ENCODE results near the gene KCNH2. TPM values are rescaled to one million over a fixed set of nuclear protein-coding genes. Genes with fewer than 3 reads are reported as not detected.
"Not testable (repeated sequence)": the region's sequence is repeated elsewhere in the genome, so short reads cannot be mapped to it uniquely, and the experiment has no call there.

KCNH2 gene
- total RNA-seq, 1 donor from 2014 or later, result under 0.01 TPM

DNA sequence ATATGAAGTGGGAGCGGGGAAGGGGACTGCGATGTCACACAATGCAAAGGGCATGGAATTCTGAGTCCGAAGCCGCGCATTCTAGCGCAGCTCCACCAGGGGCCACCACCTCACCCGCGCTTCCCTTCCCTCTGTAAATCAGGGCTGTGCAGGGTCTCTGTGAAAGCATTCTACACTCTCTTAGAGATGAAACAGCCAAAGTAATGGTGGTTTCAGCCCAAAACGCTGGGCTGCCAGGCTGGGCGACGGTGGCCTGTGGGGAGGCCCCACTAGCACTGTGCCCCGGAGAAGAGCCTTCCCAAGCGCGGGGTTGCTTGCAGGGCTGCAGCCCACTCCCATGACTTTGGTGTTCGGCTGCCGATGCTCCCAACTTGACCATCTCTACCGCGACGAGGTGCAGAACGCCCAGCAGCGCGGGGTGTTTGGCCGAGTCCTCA is 34.8 kb upstream of the KCNH2 start:
- Histone ChIP-seq H3K36me3 (ENCODE audit: control insufficient read depth, insufficient read depth, low read length) (no peaks in the 10 kb centered on the region), H3K4me3 (ENCODE audit: low read depth, low read length) (no peak overlapping the region), H3K27me3 (ENCODE audit: control insufficient read depth, insufficient read depth, low read length) (peaks cover 9% of the 10 kb centered on the region)
- DNase-seq (ENCODE audit: low read depth) (no peak), FAIRE-seq (no peak)
- TF ChIP-seq, protein P1, sequence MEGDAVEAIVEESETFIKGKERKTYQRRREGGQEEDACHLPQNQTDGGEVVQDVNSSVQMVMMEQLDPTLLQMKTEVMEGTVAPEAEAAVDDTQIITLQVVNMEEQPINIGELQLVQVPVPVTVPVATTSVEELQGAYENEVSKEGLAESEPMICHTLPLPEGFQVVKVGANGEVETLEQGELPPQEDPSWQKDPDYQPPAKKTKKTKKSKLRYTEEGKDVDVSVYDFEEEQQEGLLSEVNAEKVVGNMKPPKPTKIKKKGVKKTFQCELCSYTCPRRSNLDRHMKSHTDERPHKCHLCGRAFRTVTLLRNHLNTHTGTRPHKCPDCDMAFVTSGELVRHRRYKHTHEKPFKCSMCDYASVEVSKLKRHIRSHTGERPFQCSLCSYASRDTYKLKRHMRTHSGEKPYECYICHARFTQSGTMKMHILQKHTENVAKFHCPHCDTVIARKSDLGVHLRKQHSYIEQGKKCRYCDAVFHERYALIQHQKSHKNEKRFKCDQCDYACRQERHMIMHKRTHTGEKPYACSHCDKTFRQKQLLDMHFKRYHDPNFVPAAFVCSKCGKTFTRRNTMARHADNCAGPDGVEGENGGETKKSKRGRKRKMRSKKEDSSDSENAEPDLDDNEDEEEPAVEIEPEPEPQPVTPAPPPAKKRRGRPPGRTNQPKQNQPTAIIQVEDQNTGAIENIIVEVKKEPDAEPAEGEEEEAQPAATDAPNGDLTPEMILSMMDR (IDR thresholded peaks at IDR 0.05; ENCODE audit: insufficient read depth, low read length, severe bottlenecking), result peak; percentile 62

DNA sequence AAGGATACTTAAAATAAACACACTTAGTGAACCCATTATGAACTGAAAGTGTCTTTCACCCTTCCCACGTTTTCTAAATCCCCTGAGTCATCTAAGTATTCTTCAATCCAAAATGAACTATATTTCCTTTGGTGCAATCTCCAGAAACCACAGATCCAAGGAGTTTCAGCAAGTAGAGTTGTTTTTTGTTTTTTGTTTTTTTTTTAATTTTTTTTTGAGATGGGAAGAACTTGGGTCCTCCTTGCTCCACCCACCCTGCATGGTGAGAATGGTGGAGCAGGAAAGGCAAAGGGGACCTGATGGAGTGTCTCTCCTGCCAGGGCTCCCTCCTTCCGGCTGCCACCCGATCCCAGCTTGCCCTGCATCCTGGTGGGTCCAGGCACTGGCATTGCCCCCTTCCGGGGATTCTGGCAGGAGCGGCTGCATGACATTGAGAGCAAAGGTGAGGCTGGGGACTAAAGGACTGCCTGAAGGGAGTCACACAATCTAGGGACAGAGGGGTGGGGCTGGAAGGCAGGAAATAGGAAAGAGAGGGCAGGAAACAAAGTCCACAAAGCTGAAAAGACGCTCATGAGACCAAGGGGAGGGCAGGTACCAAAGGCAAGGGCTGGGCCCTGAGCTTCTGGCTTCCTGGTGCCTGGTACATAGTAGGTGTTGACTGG is 34.0 kb upstream of the KCNH2 start:
- H3K36me3 ChIP-seq (ENCODE audit: control insufficient read depth, insufficient read depth, low read length), result no peaks in the 10 kb centered on the region
- no peak for FAIRE-seq
- TF ChIP-seq, protein P1 (IDR thresholded peaks at IDR 0.05; ENCODE audit: insufficient read depth, low read length, severe bottlenecking), result no peak
- H3K4me3 ChIP-seq (ENCODE audit: low read depth, low read length), result no peak overlapping the region
- peaks cover 9% of the 10 kb centered on the region for H3K27me3 ChIP-seq (ENCODE audit: control insufficient read depth, insufficient read depth, low read length)
- DNase-seq (ENCODE audit: low read depth), result no peak

DNA sequence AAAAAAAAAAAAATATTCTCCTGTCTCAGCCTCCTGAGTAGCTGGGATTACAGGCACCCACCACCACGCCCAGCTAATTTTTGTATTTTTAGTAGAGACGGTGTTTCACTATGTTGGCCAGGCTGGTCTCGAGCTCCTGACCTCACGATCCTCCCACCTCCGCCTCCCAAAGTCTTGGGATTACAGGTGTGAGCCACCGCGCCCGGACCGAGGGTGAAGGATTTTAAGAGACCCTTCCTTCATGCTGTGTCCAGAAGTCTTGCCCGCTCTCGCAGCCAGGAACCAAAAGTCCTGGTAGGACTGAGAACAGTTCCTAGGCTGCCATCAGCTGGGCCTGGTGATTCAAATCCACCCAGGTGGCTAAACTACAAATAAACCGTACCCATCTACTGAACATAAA is 33.5 kb upstream of the KCNH2 start:
- H3K4me3 ChIP-seq (ENCODE audit: low read depth, low read length); H3K27me3 ChIP-seq (ENCODE audit: control insufficient read depth, insufficient read depth, low read length); H3K36me3 ChIP-seq (ENCODE audit: control insufficient read depth, insufficient read depth, low read length); DNase-seq (ENCODE audit: low read depth); FAIRE-seq: not testable (repeated sequence)

DNA sequence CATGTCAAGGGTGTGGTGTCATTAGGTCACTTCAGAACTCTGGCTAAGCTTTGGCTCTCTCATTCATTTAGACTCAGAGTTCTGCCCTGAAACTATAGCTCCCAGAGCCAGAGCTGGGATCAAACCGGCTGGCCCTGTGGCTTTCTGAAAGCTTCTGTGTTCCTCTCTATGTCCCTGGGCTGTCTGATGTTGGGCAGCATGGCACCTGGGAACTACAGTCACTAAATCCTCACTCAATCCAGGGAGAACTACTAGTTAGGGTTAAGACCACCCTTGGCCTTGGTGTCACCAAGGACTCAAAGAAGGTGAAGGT is 32.9 kb upstream of the KCNH2 start:
- no peaks in the 10 kb centered on the region for H3K36me3 ChIP-seq (ENCODE audit: control insufficient read depth, insufficient read depth, low read length)
- FAIRE-seq (no peak), DNase-seq (ENCODE audit: low read depth) (no peak)
- TF ChIP-seq, protein P1 (IDR thresholded peaks at IDR 0.05; ENCODE audit: insufficient read depth, low read length, severe bottlenecking), result no peak
- peaks cover 9% of the 10 kb centered on the region for H3K27me3 ChIP-seq (ENCODE audit: control insufficient read depth, insufficient read depth, low read length)
- no peak overlapping the region for H3K4me3 ChIP-seq (ENCODE audit: low read depth, low read length)

DNA sequence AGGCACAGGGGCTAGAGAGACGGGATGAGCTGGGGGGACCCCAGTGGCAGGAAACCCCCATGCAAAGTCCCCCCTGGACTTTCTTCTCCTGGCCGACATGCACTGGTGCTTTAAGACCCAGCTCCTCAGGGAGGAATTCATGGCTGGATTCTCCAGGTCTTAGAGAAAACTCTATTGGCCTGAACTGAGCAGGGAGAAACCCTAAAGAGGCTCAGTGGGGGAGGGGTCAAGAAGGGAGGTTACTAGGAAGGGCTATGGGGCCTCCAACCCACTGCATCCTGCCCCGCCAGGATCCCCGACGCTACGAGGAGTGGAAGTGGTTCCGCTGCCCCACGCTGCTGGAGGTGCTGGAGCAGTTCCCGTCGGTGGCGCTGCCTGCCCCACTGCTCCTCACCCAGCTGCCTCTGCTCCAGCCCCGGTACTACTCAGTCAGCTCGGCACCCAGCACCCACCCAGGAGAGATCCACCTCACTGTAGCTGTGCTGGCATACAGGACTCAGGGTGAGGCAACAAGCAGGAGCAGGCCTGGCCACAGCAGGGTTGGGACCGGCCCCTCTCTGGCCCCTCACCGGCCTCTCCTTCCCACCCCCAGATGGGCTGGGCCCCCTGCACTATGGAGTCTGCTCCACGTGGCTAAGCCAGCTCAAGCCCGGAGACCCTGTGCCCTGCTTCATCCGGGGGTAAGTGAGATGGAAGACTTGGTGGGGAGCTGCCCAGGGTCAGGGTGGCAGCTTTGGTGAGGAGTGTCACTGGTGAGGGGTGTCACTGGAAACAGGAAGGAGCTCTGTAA is 32.4 kb upstream of the KCNH2 start:
- H3K27me3 ChIP-seq (ENCODE audit: control insufficient read depth, insufficient read depth, low read length), result peaks cover 9% of the 10 kb centered on the region
- TF ChIP-seq, protein P1 (IDR thresholded peaks at IDR 0.05; ENCODE audit: insufficient read depth, low read length, severe bottlenecking), result no peak
- no peak overlapping the region for H3K4me3 ChIP-seq (ENCODE audit: low read depth, low read length)
- no peaks in the 10 kb centered on the region for H3K36me3 ChIP-seq (ENCODE audit: control insufficient read depth, insufficient read depth, low read length)
- FAIRE-seq, result no peak
- no peak for DNase-seq (ENCODE audit: low read depth)

DNA sequence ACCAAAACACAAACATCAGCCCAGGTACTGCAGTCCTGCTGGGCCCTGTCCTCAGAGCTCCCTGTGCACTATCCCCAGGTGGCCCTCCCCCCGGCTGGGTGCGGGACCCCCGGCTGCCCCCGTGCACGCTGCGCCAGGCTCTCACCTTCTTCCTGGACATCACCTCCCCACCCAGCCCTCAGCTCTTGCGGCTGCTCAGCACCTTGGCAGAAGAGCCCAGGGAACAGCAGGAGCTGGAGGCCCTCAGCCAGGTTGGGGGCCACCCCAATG is 31.9 kb upstream of the KCNH2 start:
- DNase-seq (ENCODE audit: low read depth), result no peak
- no peak for FAIRE-seq
- TF ChIP-seq, protein P1 (IDR thresholded peaks at IDR 0.05; ENCODE audit: insufficient read depth, low read length, severe bottlenecking), result no peak
- H3K4me3 ChIP-seq (ENCODE audit: low read depth, low read length), result no peak overlapping the region
- peaks cover 9% of the 10 kb centered on the region for H3K27me3 ChIP-seq (ENCODE audit: control insufficient read depth, insufficient read depth, low read length)
- H3K36me3 ChIP-seq (ENCODE audit: control insufficient read depth, insufficient read depth, low read length), result no peaks in the 10 kb centered on the region
